Stimulated activated naive CD8-positive, alpha-beta T cell treated with anti-CD3 and anti-CD28 coated beads, Interleukin-15, amount 100 ng/mL, for 72 hours (primary cell): ENCODE measurements around the gene THEMIS.

Source experiments
- ATAC-seq: fragments of 150-1000 bp; cut with Tn5 transposase; 2 replicates; pipeline ENCODE4 v1.10.0; 2021; ENCODE audit warnings: mild to moderate bottlenecking, moderate library complexity
- DNase-seq, 2 donors: peaks; one replicate each; pipeline ENCODE4 v3.0.0; 2021 to 2022
- H3K27ac Mint-ChIP-seq, 2 donors: one replicate each; pipeline ENCODE4 v1.8.0; 2022; ENCODE audit warnings: mild to moderate bottlenecking in 2 of 2, mixed read lengths in 2 of 2, moderate library complexity in 2 of 2
- H3K27me3 Mint-ChIP-seq: one replicate; pipeline ENCODE4 v1.8.0; 2022; ENCODE audit warnings: mixed read lengths
- H3K4me1 Mint-ChIP-seq: one replicate; pipeline ENCODE4 v1.8.0; 2022; ENCODE audit warnings: mild to moderate bottlenecking, mixed read lengths
- H3K4me3 Mint-ChIP-seq, 2 donors: one replicate each; pipeline ENCODE4 v1.8.0; 2022; ENCODE audit warnings: mild to moderate bottlenecking in 2 of 2, mixed read lengths in 2 of 2, moderate library complexity in 1 of 2
- H3K9me3 Mint-ChIP-seq, 2 donors: one replicate each; pipeline ENCODE4 v1.8.0; 2022; ENCODE audit warnings: mixed read lengths in 2 of 2

Gene THEMIS

GRCh38 chr6:127857051-127857637 lies 43.7 kb downstream of the THEMIS start:
- Mint-ChIP-seq H3K27ac (peak overlapping the region; percentile 36 to 78), H3K4me1 (peaks cover 75% of the 10 kb centered on the region), H3K4me3 (peak overlapping the region; percentile 57 to 64), H3K27me3 (no peaks in the 10 kb centered on the region), H3K9me3 (no peaks in the 10 kb centered on the region)
- DNase-seq (no peak), ATAC-seq (peak; percentile 40)

- Mint-ChIP-seq H3K27me3 (no peaks in the 10 kb centered on the region), H3K27ac (peak overlapping the region; percentile 73 to 93), H3K9me3 (no peaks in the 10 kb centered on the region), H3K4me3 (peak overlapping the region; percentile 45 to 73), H3K4me1 (peaks cover 86% of the 10 kb centered on the region)
- DNase-seq (peak in 1 of 2 donors; percentile 28), ATAC-seq (peak; percentile 54)
These were observed 45.2 kb downstream of the THEMIS start for GRCh38 chr6:127855542-127856159.

- Mint-ChIP-seq H3K9me3 (peaks cover 12 to 14% of the 10 kb centered on the region in 2 donors), H3K27me3 (no peaks in the 10 kb centered on the region), H3K27ac (no peak overlapping the region), H3K4me1 (peaks cover 86% of the 10 kb centered on the region), H3K4me3 (no peak overlapping the region)
- no peak for ATAC-seq
- DNase-seq: no peak
These were observed 46.8 kb downstream of the THEMIS start for GRCh38 chr6:127854009-127854408.

DNA sequence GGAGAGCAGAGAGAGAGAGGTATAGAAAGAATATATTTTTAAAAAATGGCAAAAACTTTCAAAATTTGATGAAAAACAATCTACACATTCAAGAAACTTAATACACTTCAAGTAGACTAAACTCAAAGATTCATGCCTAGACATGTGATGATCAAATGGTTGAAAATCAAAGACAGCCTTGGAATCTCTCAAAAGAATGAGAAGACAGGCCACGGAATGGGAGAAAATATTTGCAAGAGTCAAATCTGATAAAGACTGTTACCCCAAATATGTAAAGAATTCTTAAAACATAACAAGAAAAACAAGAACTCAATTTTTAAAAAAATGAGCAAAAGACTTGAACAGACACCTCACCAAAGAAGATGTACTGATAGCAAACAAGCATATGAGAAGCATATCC lies 49.7 kb downstream of the THEMIS start:
- peaks cover 78% of the 10 kb centered on the region for H3K4me1 Mint-ChIP-seq
- no peaks in the 10 kb centered on the region for H3K27me3 Mint-ChIP-seq
- H3K27ac Mint-ChIP-seq: no peak overlapping the region
- no peak for DNase-seq
- no peak for ATAC-seq
- H3K9me3 Mint-ChIP-seq: peaks cover 18 to 20% of the 10 kb centered on the region in 2 donors
- H3K4me3 Mint-ChIP-seq: no peak overlapping the region

- H3K27ac Mint-ChIP-seq: no peak overlapping the region
- DNase-seq (no peak), ATAC-seq (no peak)
- H3K4me1 Mint-ChIP-seq: peaks cover 52% of the 10 kb centered on the region
- no peak overlapping the region for H3K4me3 Mint-ChIP-seq
- H3K27me3 Mint-ChIP-seq: no peaks in the 10 kb centered on the region
- peaks cover 14 to 16% of the 10 kb centered on the region in 2 donors for H3K9me3 Mint-ChIP-seq
These were observed 55.6 kb downstream of the THEMIS start for GRCh38 chr6:127845242-127845641.

GRCh38 chr6:127844529-127844928 lies 56.3 kb downstream of the THEMIS start:
- H3K4me3 Mint-ChIP-seq: no peak overlapping the region
- no peak overlapping the region for H3K27ac Mint-ChIP-seq
- H3K9me3 Mint-ChIP-seq: peaks cover 7 to 8% of the 10 kb centered on the region in 2 donors
- ATAC-seq: no peak
- no peaks in the 10 kb centered on the region for H3K27me3 Mint-ChIP-seq
- no peak for DNase-seq
- peaks cover 49% of the 10 kb centered on the region for H3K4me1 Mint-ChIP-seq

DNA sequence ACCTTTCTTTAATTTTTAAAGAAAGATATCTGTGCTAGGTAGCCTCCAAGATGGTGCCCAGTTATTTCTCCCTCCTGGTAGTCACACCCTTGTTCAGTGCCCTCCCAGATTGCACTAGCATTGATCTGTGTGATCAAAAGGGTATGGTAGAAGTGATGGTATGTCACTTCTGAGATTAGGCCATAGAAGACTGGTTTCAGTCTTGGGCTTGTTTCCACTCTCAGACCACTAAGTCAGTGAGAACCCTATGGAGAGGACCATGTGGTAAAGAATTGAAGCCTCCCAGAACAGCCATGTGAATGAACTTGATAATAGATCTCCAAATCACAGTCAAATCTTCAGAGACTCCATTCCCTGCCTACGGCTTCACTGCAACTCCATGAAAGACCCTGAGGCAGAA lies 57.3 kb downstream of the THEMIS start:
- Mint-ChIP-seq H3K27me3 (no peaks in the 10 kb centered on the region), H3K4me3 (no peak overlapping the region)

DNA sequence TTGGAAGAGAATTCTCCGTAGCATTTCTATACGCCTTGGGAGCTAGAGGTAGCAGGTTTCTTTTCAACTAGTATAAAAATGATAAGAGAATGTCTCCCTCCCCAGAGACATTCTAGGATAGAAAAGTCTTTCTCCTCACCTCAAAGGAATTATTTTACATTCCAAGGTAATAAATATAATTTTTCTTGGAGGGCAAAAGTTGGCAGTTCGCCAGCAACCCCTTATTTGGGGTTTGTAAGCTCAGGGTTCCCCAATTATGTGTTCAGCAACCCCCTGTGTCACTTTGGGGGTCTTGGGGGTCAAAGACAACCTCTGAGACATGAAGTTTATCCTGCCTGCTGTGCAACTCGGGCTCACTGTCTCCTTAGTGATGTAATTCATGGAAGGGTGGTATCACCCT lies 58.3 kb downstream of the THEMIS start:
- ATAC-seq: no peak
- no peak for DNase-seq
- Mint-ChIP-seq H3K9me3 (peaks cover 4 to 6% of the 10 kb centered on the region in 2 donors), H3K4me1 (peaks cover 47% of the 10 kb centered on the region), H3K27me3 (no peaks in the 10 kb centered on the region), H3K27ac (no peak overlapping the region), H3K4me3 (no peak overlapping the region)

More for the DNA sequence above, 57.3 kb downstream of the THEMIS start:
- peaks cover 47% of the 10 kb centered on the region for H3K4me1 Mint-ChIP-seq
- H3K27ac Mint-ChIP-seq: no peak overlapping the region
- DNase-seq: no peak
- ATAC-seq: peak; percentile 75
- peaks cover 5 to 6% of the 10 kb centered on the region in 2 donors for H3K9me3 Mint-ChIP-seq

- H3K27me3 Mint-ChIP-seq: no peaks in the 10 kb centered on the region
- no peaks in the 10 kb centered on the region for H3K9me3 Mint-ChIP-seq
- DNase-seq: no peak
- H3K4me3 Mint-ChIP-seq: no peak overlapping the region
- ATAC-seq: no peak
- peaks cover 44% of the 10 kb centered on the region for H3K4me1 Mint-ChIP-seq
- no peak overlapping the region for H3K27ac Mint-ChIP-seq
These were observed 59.0 kb downstream of the THEMIS start for GRCh38 chr6:127841811-127842210.

- H3K27me3 Mint-ChIP-seq: no peaks in the 10 kb centered on the region
- H3K9me3 Mint-ChIP-seq: no peaks in the 10 kb centered on the region
- DNase-seq (no peak), ATAC-seq (no peak)
- no peak overlapping the region for H3K27ac Mint-ChIP-seq
- peaks cover 32% of the 10 kb centered on the region for H3K4me1 Mint-ChIP-seq
- no peak overlapping the region for H3K4me3 Mint-ChIP-seq
These were observed 66.7 kb downstream of the THEMIS start for GRCh38 chr6:127834136-127834535.

DNA sequence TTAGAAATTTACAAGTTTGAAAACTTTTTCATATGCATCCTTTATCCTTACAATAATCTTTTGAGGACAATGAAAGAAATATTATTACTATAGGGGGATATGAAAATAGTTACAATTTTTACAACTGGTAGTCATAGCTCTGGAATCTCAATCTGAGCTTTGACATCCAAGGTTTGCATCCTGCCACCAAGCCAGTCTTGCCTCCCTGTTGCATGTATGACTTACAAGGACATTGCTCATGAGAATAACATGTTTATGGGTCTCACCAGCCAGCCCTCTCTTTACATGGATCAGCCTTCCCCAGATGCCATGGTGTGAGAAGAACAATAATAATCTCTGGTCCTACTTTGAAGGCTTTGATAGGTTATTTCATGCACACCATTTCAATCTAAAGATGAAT lies 67.5 kb downstream of the THEMIS start:
- no peaks in the 10 kb centered on the region for H3K27me3 Mint-ChIP-seq
- peak overlapping the region in 1 of 2 donors; percentile 34 for H3K27ac Mint-ChIP-seq
- no peaks in the 10 kb centered on the region for H3K9me3 Mint-ChIP-seq
- no peak overlapping the region for H3K4me3 Mint-ChIP-seq
- DNase-seq: no peak
- ATAC-seq: no peak
- peaks cover 32% of the 10 kb centered on the region for H3K4me1 Mint-ChIP-seq

- Mint-ChIP-seq H3K4me3 (no peak overlapping the region), H3K9me3 (no peaks in the 10 kb centered on the region), H3K27me3 (no peaks in the 10 kb centered on the region), H3K4me1 (peaks cover 40% of the 10 kb centered on the region), H3K27ac (peak overlapping the region in 1 of 2 donors; percentile 35)
- ATAC-seq: no peak
- no peak for DNase-seq
These were observed 68.5 kb downstream of the THEMIS start for GRCh38 chr6:127832381-127832780.

DNA sequence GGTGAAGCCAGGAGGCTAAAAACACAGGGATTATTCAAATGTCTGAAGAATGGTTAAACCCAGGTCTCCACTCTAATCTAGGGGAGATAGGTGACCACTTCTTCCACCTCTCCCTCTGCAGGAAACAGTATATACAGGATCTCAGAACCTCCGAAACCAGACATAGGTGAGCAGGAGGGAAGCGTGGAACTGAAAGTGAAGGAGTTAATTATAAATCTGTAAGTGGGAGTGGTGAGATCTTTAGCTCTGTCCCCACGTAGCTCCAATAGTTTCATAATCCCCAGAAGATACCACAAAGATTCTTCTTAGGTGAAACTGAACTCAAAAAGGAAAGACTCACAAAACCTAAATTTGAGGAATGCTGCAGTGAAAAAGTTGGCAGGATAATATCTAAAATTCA lies 76.8 kb downstream of the THEMIS start:
- DNase-seq: no peak
- Mint-ChIP-seq H3K27ac (peak overlapping the region in 1 of 2 donors; percentile 22), H3K4me1 (peaks cover 56% of the 10 kb centered on the region), H3K9me3 (peaks cover 0 to 5% of the 10 kb centered on the region in 2 donors), H3K4me3 (peak overlapping the region; percentile 4 to 59), H3K27me3 (no peaks in the 10 kb centered on the region)
- no peak for ATAC-seq

GRCh38 chr6:127821431-127821830 lies 79.4 kb downstream of the THEMIS start:
- Mint-ChIP-seq H3K4me1 (peaks cover 67% of the 10 kb centered on the region), H3K4me3 (peak overlapping the region in 1 of 2 donors; percentile 41), H3K9me3 (peaks cover 0 to 5% of the 10 kb centered on the region in 2 donors), H3K27me3 (no peaks in the 10 kb centered on the region), H3K27ac (no peak overlapping the region)
- DNase-seq: no peak
- peak; percentile 61 for ATAC-seq

DNA sequence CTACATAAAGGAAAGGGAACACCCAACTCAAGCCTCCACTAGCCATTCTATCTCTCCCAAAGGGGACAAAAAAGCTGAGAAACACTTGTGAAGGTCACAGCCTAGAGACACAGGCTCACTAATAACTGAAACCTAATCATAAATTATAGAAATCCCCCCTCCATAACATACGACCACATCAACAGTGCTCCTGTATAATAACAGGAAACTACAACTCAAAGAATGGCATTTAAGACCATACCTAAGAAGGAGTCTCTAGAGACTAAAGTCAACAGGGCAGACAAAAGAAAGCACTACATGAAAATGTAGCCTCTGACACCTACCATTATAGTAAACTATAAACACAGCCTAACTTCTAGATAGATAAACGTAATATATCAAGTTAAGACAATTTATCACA lies 82.7 kb downstream of the THEMIS start:
- DNase-seq (peak in 1 of 2 donors; percentile 25), ATAC-seq (peak; percentile 75)
- H3K9me3 Mint-ChIP-seq: peaks cover 0 to 5% of the 10 kb centered on the region in 2 donors
- H3K27ac Mint-ChIP-seq: peak overlapping the region; percentile 95 to 96
- H3K4me3 Mint-ChIP-seq: peak overlapping the region; percentile 66 to 70
- H3K27me3 Mint-ChIP-seq: no peaks in the 10 kb centered on the region
- H3K4me1 Mint-ChIP-seq: peaks cover 67% of the 10 kb centered on the region

DNA sequence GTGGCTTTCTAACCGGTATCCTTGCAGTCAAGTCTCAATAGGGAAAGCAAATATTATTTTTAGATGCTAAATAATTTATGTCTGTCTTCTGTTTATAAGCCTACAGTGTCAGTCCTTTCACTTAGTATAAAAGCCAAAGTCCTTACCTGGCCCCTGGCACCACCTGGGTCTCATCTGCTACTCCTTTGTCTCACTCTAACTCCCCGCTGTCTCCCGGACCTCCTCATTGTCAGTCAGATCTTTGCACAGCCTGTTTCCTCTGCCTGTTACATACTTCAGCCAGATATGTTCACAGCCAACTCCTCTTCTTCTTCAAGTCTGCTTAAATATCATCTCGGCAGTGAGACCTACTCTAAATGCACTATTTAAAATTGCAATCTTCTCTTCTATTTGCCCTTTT lies 84.2 kb downstream of the THEMIS start:
- Mint-ChIP-seq H3K27me3 (no peaks in the 10 kb centered on the region), H3K4me3 (peak overlapping the region; percentile 20 to 55), H3K9me3 (peaks cover 0 to 5% of the 10 kb centered on the region in 2 donors), H3K4me1 (peaks cover 76% of the 10 kb centered on the region), H3K27ac (peak overlapping the region in 1 of 2 donors; percentile 4)
- no peak for DNase-seq
- ATAC-seq: no peak
